IMR-90 (cell line): ENCODE measurements around the gene KAZN. TPM values are rescaled to one million over a fixed set of nuclear protein-coding genes. Genes with fewer than 3 reads are reported as not detected.

Experiments used
- ATAC-seq: fragments of 200-7000 bp; cut with Tn5 transposase; 2 replicates; pipeline ENCODE4 v1.9.1; 2020; ENCODE audit warnings: low read depth, mild to moderate bottlenecking, moderate library complexity
- BruUV-seq: library from RNA; stranded (reverse); fragments of 400-500 nt; replicated peaks from 2 replicates; lab custom pipeline; 2021; lab: Mats Ljungman, UMichigan
- CTCF ChIA-PET: fragments of 300-600 bp; formaldehyde crosslinking; extraction: SDS; loops from one replicate; lab custom pipeline; 2021; ENCODE audit warnings: antibody characterized with exemption; lab: Yijun Ruan, JAX
- POLR2A ChIA-PET: fragments of 300-600 bp; sonication (Branson Sonifier 250); formaldehyde crosslinking; loops from one replicate; lab custom pipeline; 2022; ENCODE audit warnings: antibody characterized with exemption; ENCODE audit not compliant: unreplicated experiment; lab: Charles Lee
- DNase-seq: peaks from one replicate; pipeline ENCODE4 v3.0.0; 2013
- H2AFZ ChIP-seq: replicated peaks from 2 replicates; pipeline ENCODE3; 2013; ENCODE audit warnings: low read length, mild to moderate bottlenecking; ENCODE audit not compliant: poor library complexity
- H2AK5ac ChIP-seq: 2 replicates; pipeline ENCODE4 v1.6.1; 2013; ENCODE audit warnings: low read depth, low read length, inconsistent platforms
- H2AK9ac ChIP-seq: replicated peaks from 2 replicates; pipeline ENCODE3; 2013; ENCODE audit warnings: mild to moderate bottlenecking, low read depth, low read length, moderate library complexity; ENCODE audit not compliant: poor library complexity
- H2BK120ac ChIP-seq: 2 replicates; pipeline ENCODE4 v1.6.1; 2013; ENCODE audit warnings: low read depth, low read length, inconsistent platforms
- H2BK15ac ChIP-seq: 3 replicates; pipeline ENCODE4 v1.6.1; 2013; ENCODE audit warnings: low read depth, low read length, inconsistent platforms
- H2BK20ac ChIP-seq: 2 replicates; pipeline ENCODE4 v1.6.1; 2013; ENCODE audit warnings: low read depth, mild to moderate bottlenecking, inconsistent platforms, low read length, moderate library complexity
- H2BK5ac ChIP-seq: 2 replicates; pipeline ENCODE4 v1.6.1; 2013; ENCODE audit warnings: mild to moderate bottlenecking, low read depth, low read length, inconsistent platforms; ENCODE audit not compliant: poor library complexity, severe bottlenecking
- H3K14ac ChIP-seq: replicated peaks from 2 replicates; pipeline ENCODE4 v1.6.1; 2013; ENCODE audit warnings: low read depth, low read length, inconsistent platforms
- H3K18ac ChIP-seq: 2 replicates; pipeline ENCODE4 v1.6.1; 2013; ENCODE audit warnings: low read depth, low read length, control low read depth
- H3K23ac ChIP-seq: 2 replicates; pipeline ENCODE4 v1.6.1; 2013; ENCODE audit warnings: low read depth, low read length, inconsistent platforms
- H3K27ac ChIP-seq: 2 replicates; pipeline ENCODE4 v1.5.1; 2013; ENCODE audit warnings: mild to moderate bottlenecking, control low read depth, low read length; ENCODE audit not compliant: insufficient read depth
- H3K27me3 ChIP-seq: 2 replicates; pipeline ENCODE4 v1.6.1; 2013; ENCODE audit warnings: low read length; ENCODE audit not compliant: control insufficient read depth, insufficient read depth
- H3K36me3 ChIP-seq: 2 replicates; pipeline ENCODE4 v1.6.1; 2013; ENCODE audit warnings: low read length, mixed read lengths; ENCODE audit not compliant: control insufficient read depth, insufficient read depth
- H3K4ac ChIP-seq: 2 replicates; pipeline ENCODE4 v1.6.1; 2013; ENCODE audit warnings: low read depth, low read length, inconsistent platforms
- H3K4me1 ChIP-seq: 2 replicates; pipeline ENCODE4 v1.6.1; 2013; ENCODE audit warnings: low read length, mixed read lengths; ENCODE audit not compliant: control insufficient read depth, insufficient read depth
- H3K4me2 ChIP-seq: 2 replicates; pipeline ENCODE4 v1.6.1; 2013; ENCODE audit warnings: low read depth, mild to moderate bottlenecking, control low read depth, low read length, moderate library complexity
- H3K4me3 ChIP-seq: 2 replicates; pipeline ENCODE4 v1.5.1; 2013; ENCODE audit warnings: low read depth, mild to moderate bottlenecking, control low read depth, low read length, moderate library complexity; ENCODE audit not compliant: insufficient read depth
- H3K56ac ChIP-seq: 2 replicates; pipeline ENCODE4 v1.6.1; 2013; ENCODE audit warnings: low read length, inconsistent platforms; ENCODE audit not compliant: insufficient read depth; ENCODE audit errors: extremely low read depth
- H3K79me1 ChIP-seq, 2 experiments: 2 replicates each; pipeline ENCODE4 v1.6.1; 2013; ENCODE audit warnings: low read length in 2 of 2, inconsistent platforms in 1 of 2, low read depth in 1 of 2
- H3K9ac ChIP-seq: 2 replicates; pipeline ENCODE4 v1.6.1; 2013; ENCODE audit warnings: low read depth, low read length, control low read depth
- H3K9me1 ChIP-seq: 2 replicates; pipeline ENCODE4 v1.6.1; 2013; ENCODE audit warnings: low read length, inconsistent platforms; ENCODE audit not compliant: insufficient read depth
- H3K9me3 ChIP-seq: 2 replicates; pipeline ENCODE4 v1.6.1; 2013; ENCODE audit warnings: low read length; ENCODE audit not compliant: control insufficient read depth, insufficient read depth
- H4K20me1 ChIP-seq: 2 replicates; pipeline ENCODE4 v1.6.1; 2013; ENCODE audit warnings: low read length, inconsistent platforms; ENCODE audit not compliant: insufficient read depth
- H4K5ac ChIP-seq: 2 replicates; pipeline ENCODE4 v1.6.1; 2013; ENCODE audit warnings: mild to moderate bottlenecking, low read depth, low read length, control low read depth
- H4K8ac ChIP-seq, 2 experiments: 2 replicates each; pipeline ENCODE4 v1.6.1; 2013; ENCODE audit warnings: low read depth in 2 of 2, low read length in 2 of 2, control low read depth in 1 of 2, inconsistent platforms in 1 of 2
- H4K91ac ChIP-seq: 2 replicates; pipeline ENCODE4 v1.6.1; 2013; ENCODE audit warnings: low read depth, low read length, inconsistent platforms; ENCODE audit not compliant: insufficient read depth
- BHLHE40 ChIP-seq: fragments of 150-350 bp; IDR thresholded peaks from 2 replicates; pipeline ENCODE4 v1.6.1; 2016; ENCODE audit warnings: mild to moderate bottlenecking, low read depth, low read length
- CEBPB ChIP-seq: IDR thresholded peaks from 2 replicates; pipeline ENCODE4 v1.6.1; 2012; ENCODE audit warnings: low read depth, low read length, improper control_type of control experiment
- CTCF ChIP-seq: conservative IDR thresholded peaks from 2 replicates; pipeline ENCODE4 v1.5.1; 2012; ENCODE audit warnings: mild to moderate bottlenecking, low read depth, low read length, improper control_type of control experiment
- ELK1 ChIP-seq: fragments of 150-350 bp; IDR thresholded peaks from 2 replicates; pipeline ENCODE4 v1.6.1; 2016; ENCODE audit warnings: low read depth, mild to moderate bottlenecking, low read length, moderate library complexity, borderline replicate concordance
- FOS ChIP-seq: fragments of 150-350 bp; IDR thresholded peaks from 2 replicates; pipeline ENCODE4 v1.6.1; 2016; ENCODE audit warnings: low read depth, low read length
- MAFK ChIP-seq: IDR thresholded peaks from 2 replicates; pipeline ENCODE4 v1.6.1; 2012; ENCODE audit warnings: low read depth, low read length, improper control_type of control experiment
- MAZ ChIP-seq: IDR thresholded peaks from 2 replicates; pipeline ENCODE4 v1.6.1; 2012; ENCODE audit warnings: low read depth, mild to moderate bottlenecking, low read length, improper control_type of control experiment, moderate library complexity, borderline replicate concordance
- MXI1 ChIP-seq: IDR thresholded peaks from 2 replicates; pipeline ENCODE4 v1.6.1; 2012; ENCODE audit warnings: low read depth, mild to moderate bottlenecking, low read length, moderate library complexity, borderline replicate concordance
- NFE2L2 ChIP-seq: fragments of 150-350 bp; IDR thresholded peaks from 2 replicates; pipeline ENCODE4 v1.6.1; 2016; ENCODE audit warnings: low read depth, mild to moderate bottlenecking, low read length
- POLR2A ChIP-seq: IDR thresholded peaks from 2 replicates; pipeline ENCODE4 v1.6.1; 2012; ENCODE audit warnings: mild to moderate bottlenecking, low read depth, low read length
- RAD21 ChIP-seq: IDR thresholded peaks from 2 replicates; pipeline ENCODE4 v1.6.1; 2012; ENCODE audit warnings: low read length, improper control_type of control experiment
- RCOR1 ChIP-seq: IDR thresholded peaks from 2 replicates; pipeline ENCODE4 v1.6.1; 2012; ENCODE audit warnings: mild to moderate bottlenecking, low read length, improper control_type of control experiment; ENCODE audit not compliant: insufficient replicate concordance
- RFX5 ChIP-seq: IDR thresholded peaks from 2 replicates; pipeline ENCODE4 v1.8.0; 2012; ENCODE audit warnings: low read depth, mild to moderate bottlenecking, low read length, moderate library complexity
- SMC3 ChIP-seq: fragments of 150-350 bp; IDR thresholded peaks from 2 replicates; pipeline ENCODE4 v1.6.1; 2016; ENCODE audit warnings: low read depth, mild to moderate bottlenecking, antibody characterized with exemption, low read length, moderate library complexity
- WGBS, 2 experiments: methylation state at CpG; one replicate each; pipeline versions ENCODE4 v1.1.5 to v1.1.7; 2013; ENCODE audit warnings: missing lambda C conversion rate in 2 of 2; ENCODE audit not compliant: insufficient read length in 1 of 2; ENCODE audit errors: extremely low coverage in 2 of 2; 5-methylcytosine and 5-hydroxymethylcytosine counted together
- dilution Hi-C: fragments of 300-500 bp; cut with HindIII; formaldehyde crosslinking; loops from one replicate; pipeline ENCODE4 v1.14.3; 2018; ENCODE audit warnings: low sequenced_read_pairs; ENCODE audit not compliant: unreplicated experiment
- in situ Hi-C: fragments of 300-500 bp; cut with MboI; formaldehyde crosslinking; loops from 3 replicates; pipeline ENCODE4 v1.14.3; 2019; ENCODE audit warnings: low sequenced_read_pairs, inconsistent platforms, mixed read lengths
- intact Hi-C: fragments of 100-400 bp; cut with micrococcal nuclease; formaldehyde crosslinking; loops from 2 replicates; pipeline ENCODE4 v1.10.0; 2022
- polyA plus RNA-seq, 3 experiments: library from polyadenylated mRNA; depleted of rRNA; stranded (reverse); fragments of >200 nt; gene quantifications; 2 replicates each; pipeline ENCODE4 v1.2.3, GENCODE V29; 2012; ENCODE audit warnings: low replicate concordance in 1 of 3
- total RNA-seq: library from RNA; depleted of rRNA; stranded (reverse); fragments of >200 nt; gene quantifications from 2 replicates; pipeline ENCODE4 v1.2.3, GENCODE V29; 2012

KAZN gene
- total and polyA plus RNA-seq, 2 of the 4 experiments (the other 2 are of a cell fraction), result 5.2 to 10.5 TPM

- H3K23ac ChIP-seq, result no peak overlapping the region
- ATAC-seq, result no peak
- H4K91ac ChIP-seq, result no peak overlapping the region; the same call in 1 of the 2 replicates
- H3K27me3 ChIP-seq, result no peaks in the 10 kb centered on the region; the same call in 1 of the 2 replicates
- ChIA-PET POLR2A (no interaction called here), CTCF (no interaction called here)
- H3K9me3 ChIP-seq, result no peaks in the 10 kb centered on the region
- 44% methylated on average over 11 of the region's 21 CpGs; no CpG with 5 or more reads in 1 of the 2 experiments for WGBS, 2 experiments
- no peak overlapping the region for H3K14ac ChIP-seq
- H4K5ac ChIP-seq, result peak overlapping the region; percentile 53; the same call in 1 of the 2 replicates
- no peak overlapping the region for H2BK15ac ChIP-seq
- H2BK20ac ChIP-seq, result 0 out of 2 replicates have a peak overlapping the region, but pooled peaks have one; percentile 1
- H3K4me1 ChIP-seq, result peaks cover 5% of the 10 kb centered on the region; the same call in 1 of the 2 replicates
- H3K56ac ChIP-seq, result no peak overlapping the region
- H3K18ac ChIP-seq, result peak overlapping the region; percentile 88
- no peak overlapping the region for H2BK5ac ChIP-seq
- peak overlapping the region; percentile 3; the same call in 1 of the 2 replicates for H3K4ac ChIP-seq
- no peaks in the 10 kb centered on the region for H3K79me1 ChIP-seq
- intact Hi-C loops, result loop anchor here (5.0 kb wide), 1 partner anchor 314 kb away; no protein-coding TSS in a partner anchor
- H3K4me3 ChIP-seq, result no peak overlapping the region
- DNase-seq, result no peak
- no peaks in the 10 kb centered on the region for H3K9me1 ChIP-seq
- no peaks in the 10 kb centered on the region for H3K36me3 ChIP-seq
- no peak overlapping the region for H3K27ac ChIP-seq
- in situ Hi-C loops, result no loop called here
- no peak overlapping the region for H2AK9ac ChIP-seq
- 0 out of 4 replicates have a peak overlapping the region, but pooled peaks of 1 of the 2 experiments have one; percentile 22 for H4K8ac ChIP-seq
- BruUV-seq, result no TSS peak
- no peak overlapping the region for H3K9ac ChIP-seq
- H2AK5ac ChIP-seq, result no peak overlapping the region
- H2AFZ ChIP-seq, result peak overlapping the region; percentile 64
- H2BK120ac ChIP-seq, result peak overlapping the region; percentile 32; the same call in 1 of the 2 replicates
- dilution Hi-C loops, result no loop called here
- no peak overlapping the region for H3K4me2 ChIP-seq
- no peaks in the 10 kb centered on the region for H4K20me1 ChIP-seq
- TF ChIP-seq MAZ (no peak), FOS (no peak), POLR2A (no peak), RAD21 (no peak), NFE2L2 (no peak), MAFK (no peak), SMC3 (no peak), CTCF (no peak), CEBPB (no peak), RFX5 (no peak), RCOR1 (no peak), BHLHE40 (no peak), ELK1 (no peak), MXI1 (no peak)
These were observed 134.7 kb downstream of the KAZN start for GRCh38 chr1:14733048-14733778.
